AG04450 (cell line): ENCODE measurements around the gene SPATA20. TPM values are rescaled to one million over a fixed set of nuclear protein-coding genes. Genes with fewer than 3 reads are reported as not detected.

Experiments
- CTCF ChIA-PET: fragments of 300-600, 350-600 bp; formaldehyde crosslinking; extraction: SDS; loops from one replicate; lab custom pipeline; 2022; ENCODE audit warnings: antibody characterized with exemption, inconsistent platforms; lab: Charles Lee
- POLR2A ChIA-PET: fragments of 350-600 bp; formaldehyde crosslinking; extraction: SDS; loops from one replicate; lab custom pipeline; 2021; ENCODE audit warnings: antibody characterized with exemption, inconsistent platforms; lab: Yijun Ruan, JAX
- DNase-seq: peaks from one replicate; pipeline ENCODE4 v3.0.0-alpha.2; 2011; ENCODE audit warnings: low read depth, low spot score
- H3K27ac ChIP-seq: one replicate; pipeline ENCODE4 v1.5.1; 2012; ENCODE audit warnings: low read depth, low read length, control low read depth
- H3K27me3 ChIP-seq: one replicate; pipeline ENCODE4 v1.6.0; 2012; ENCODE audit warnings: low read length; ENCODE audit not compliant: control insufficient read depth, insufficient read depth
- H3K4me3 ChIP-seq: 2 replicates; pipeline ENCODE4 v1.5.1; 2011; ENCODE audit warnings: mild to moderate bottlenecking, low read depth, low read length, control low read depth
- H3K9me3 ChIP-seq: 2 replicates; pipeline ENCODE4 v1.5.1; 2012; ENCODE audit warnings: low read length; ENCODE audit not compliant: control insufficient read depth, insufficient read depth
- polyA plus RNA-seq: library from polyadenylated mRNA; depleted of rRNA; stranded (reverse); fragments of >200 nt; gene quantifications from 2 replicates; pipeline ENCODE4 v1.2.3, GENCODE V29; 2011
- TF ChIP-seq, protein P1 (sequence below): IDR thresholded peaks from 2 replicates; pipeline ENCODE4 v1.5.1; 2011; ENCODE audit warnings: low read depth, low read length, control low read depth, inconsistent platforms

The SPATA20 gene
- polyA plus RNA-seq, 1 experiment: 17.1 TPM

DNA sequence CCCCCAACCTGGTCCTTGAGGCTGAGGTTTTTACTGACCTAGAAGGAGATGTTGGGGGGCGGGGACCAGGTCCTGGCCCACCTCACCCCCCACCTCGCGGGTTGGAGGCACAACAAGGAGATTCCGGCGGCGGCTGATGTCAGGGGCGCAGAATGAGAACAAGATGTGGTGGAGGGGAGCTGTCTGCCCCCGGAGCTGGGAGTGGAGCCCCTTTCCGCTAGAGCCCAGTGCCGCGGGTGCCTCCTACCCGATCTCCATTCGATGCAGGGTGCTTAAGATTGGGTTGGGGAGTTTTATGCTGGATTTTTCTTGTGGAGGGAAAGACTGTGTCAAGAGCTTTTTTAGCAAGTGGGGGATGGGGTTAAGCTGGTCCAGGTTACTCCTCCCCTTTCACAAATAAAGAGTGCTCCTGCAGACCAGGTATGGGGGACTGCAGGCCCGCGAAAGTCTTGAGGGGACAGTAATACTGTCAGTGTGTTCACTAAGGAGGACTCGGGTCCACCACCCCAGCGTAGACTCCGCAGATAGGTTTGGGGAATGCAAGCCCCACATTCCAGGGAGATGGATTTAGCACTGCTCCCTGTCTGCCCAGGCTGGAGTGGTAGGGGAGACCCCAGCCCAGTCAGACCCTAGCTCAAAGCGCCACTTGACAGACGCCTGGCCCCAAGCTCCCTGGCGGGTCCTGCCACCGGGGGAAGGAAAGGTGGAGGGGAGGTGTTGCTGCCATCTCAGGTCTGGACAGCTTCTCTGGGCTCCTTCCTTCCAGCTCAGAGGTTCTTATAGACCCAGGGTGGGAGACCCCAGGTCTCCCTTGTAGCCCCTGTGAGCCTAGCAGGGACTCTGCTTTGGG, 15.5 kb downstream of the SPATA20 start:
- no peaks in the 10 kb centered on the region; the same call in 1 of the 2 replicates for H3K9me3 ChIP-seq
- TF ChIP-seq, protein P1, sequence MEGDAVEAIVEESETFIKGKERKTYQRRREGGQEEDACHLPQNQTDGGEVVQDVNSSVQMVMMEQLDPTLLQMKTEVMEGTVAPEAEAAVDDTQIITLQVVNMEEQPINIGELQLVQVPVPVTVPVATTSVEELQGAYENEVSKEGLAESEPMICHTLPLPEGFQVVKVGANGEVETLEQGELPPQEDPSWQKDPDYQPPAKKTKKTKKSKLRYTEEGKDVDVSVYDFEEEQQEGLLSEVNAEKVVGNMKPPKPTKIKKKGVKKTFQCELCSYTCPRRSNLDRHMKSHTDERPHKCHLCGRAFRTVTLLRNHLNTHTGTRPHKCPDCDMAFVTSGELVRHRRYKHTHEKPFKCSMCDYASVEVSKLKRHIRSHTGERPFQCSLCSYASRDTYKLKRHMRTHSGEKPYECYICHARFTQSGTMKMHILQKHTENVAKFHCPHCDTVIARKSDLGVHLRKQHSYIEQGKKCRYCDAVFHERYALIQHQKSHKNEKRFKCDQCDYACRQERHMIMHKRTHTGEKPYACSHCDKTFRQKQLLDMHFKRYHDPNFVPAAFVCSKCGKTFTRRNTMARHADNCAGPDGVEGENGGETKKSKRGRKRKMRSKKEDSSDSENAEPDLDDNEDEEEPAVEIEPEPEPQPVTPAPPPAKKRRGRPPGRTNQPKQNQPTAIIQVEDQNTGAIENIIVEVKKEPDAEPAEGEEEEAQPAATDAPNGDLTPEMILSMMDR: no peak
- H3K4me3 ChIP-seq: no peak overlapping the region
- no peak for DNase-seq
- ChIA-PET POLR2A (interaction anchor here (0.7 to 0.9 kb wide), 2 partner anchors 11 to 27 kb away, joined by 3 read pairs; no protein-coding TSS in a partner anchor), CTCF (interaction anchor here (0.6 to 2.5 kb wide), 2 partner anchors 12 to 84 kb away, joined by 4 to 13 read pairs; no protein-coding TSS in a partner anchor)
- peaks cover 80% of the 10 kb centered on the region for H3K27me3 ChIP-seq
- no peak overlapping the region for H3K27ac ChIP-seq

GRCh38 chr17:50563092-50563511, 16.1 kb downstream of the SPATA20 start:
- Histone ChIP-seq H3K27ac (no peak overlapping the region), H3K4me3 (no peak overlapping the region), H3K27me3 (peaks cover 77% of the 10 kb centered on the region), H3K9me3 (no peaks in the 10 kb centered on the region; the same call in 1 of the 2 replicates)
- POLR2A ChIA-PET: interaction anchor here (0.9 kb wide), 1 partner anchor 26 kb away, joined by 3 read pairs; no protein-coding TSS in a partner anchor
- DNase-seq: no peak
- CTCF ChIA-PET: interaction anchor here (0.6 to 2.5 kb wide), 2 partner anchors 12 to 85 kb away, joined by 4 to 13 read pairs; no protein-coding TSS in a partner anchor
- TF ChIP-seq, protein P1: no peak

- TF ChIP-seq, protein P1: no peak
- Histone ChIP-seq H3K4me3 (no peak overlapping the region), H3K27me3 (peaks cover 71% of the 10 kb centered on the region), H3K27ac (no peak overlapping the region), H3K9me3 (no peaks in the 10 kb centered on the region; the same call in 1 of the 2 replicates)
- ChIA-PET POLR2A (no interaction called here), CTCF (interaction anchor here (0.6 to 1.4 kb wide), 5 partner anchors 14 to 131 kb away, joined by 3 to 10 read pairs (median 3); no protein-coding TSS in a partner anchor)
- DNase-seq: no peak
Observed at GRCh38 chr17:50564916-50565315, 17.9 kb downstream of the SPATA20 start.

DNA sequence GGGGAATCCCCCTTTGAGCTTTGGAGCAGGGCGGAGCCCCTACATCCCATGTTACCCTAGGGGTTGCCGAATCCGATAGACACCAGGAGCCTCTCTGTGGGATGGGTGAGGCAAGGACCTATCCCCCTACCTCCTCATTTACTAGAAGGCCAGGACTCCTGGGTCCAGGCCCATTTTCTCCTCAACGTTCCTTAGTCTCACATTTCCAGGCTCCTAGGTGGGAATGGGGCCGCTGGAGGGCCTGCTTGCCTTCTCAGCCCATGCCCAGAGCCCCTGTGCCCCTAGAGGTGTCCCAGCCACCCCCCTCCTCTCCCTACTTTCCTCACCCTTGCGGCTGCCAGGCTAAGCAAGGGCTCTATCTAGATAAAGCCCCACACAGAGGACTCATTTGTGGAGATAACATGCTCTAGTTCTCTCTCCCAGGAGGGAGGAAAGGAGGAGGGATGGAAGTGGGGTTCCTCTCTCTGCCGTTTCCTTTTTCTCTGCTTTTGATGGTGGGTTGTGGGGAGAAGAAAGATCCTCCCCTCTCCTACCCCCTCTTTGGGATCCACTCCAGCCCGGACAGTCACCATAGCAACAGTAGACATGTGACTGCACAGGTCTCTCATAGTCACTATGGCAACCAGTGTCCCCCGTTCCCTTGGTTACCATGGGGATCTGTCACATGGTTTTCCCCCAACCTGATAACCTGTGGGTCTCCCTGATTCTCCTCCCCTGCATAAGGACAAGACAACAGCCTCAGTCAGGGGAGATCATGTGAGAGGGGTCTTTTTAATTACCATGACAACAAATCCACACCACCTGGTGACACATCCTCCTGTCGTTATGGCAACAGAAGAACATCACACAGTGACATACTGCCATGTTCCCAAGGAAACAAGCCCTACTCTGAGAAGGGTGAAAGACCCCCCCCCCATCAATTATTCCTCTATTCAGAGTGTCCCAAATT, 18.7 kb downstream of the SPATA20 start:
- Histone ChIP-seq H3K9me3 (no peaks in the 10 kb centered on the region; the same call in 1 of the 2 replicates), H3K27me3 (peaks cover 69% of the 10 kb centered on the region), H3K27ac (no peak overlapping the region), H3K4me3 (no peak overlapping the region)
- CTCF ChIA-PET: interaction anchor here (0.7 to 1.0 kb wide), 2 partner anchors 23 to 129 kb away, joined by 3 read pairs; no protein-coding TSS in a partner anchor
- no peak for DNase-seq
- TF ChIP-seq, protein P1: no peak
- POLR2A ChIA-PET: no interaction called here
